HUES6 (cell line): ENCODE results near the gene PPP2R5C.

Experiments
- H3K27ac ChIP-seq: 2 replicates; pipeline ENCODE4 v1.7.0; 2013; ENCODE audit warnings: low read depth, mild to moderate bottlenecking, low read length, inconsistent platforms
- H3K27me3 ChIP-seq: 2 replicates; pipeline ENCODE4 v1.6.1; 2013; ENCODE audit warnings: low read length; ENCODE audit not compliant: control insufficient read depth, insufficient read depth
- H3K36me3 ChIP-seq: 2 replicates; pipeline ENCODE4 v1.6.1; 2013; ENCODE audit warnings: low read length; ENCODE audit not compliant: control insufficient read depth, insufficient read depth
- H3K4me1 ChIP-seq: 2 replicates; pipeline ENCODE4 v1.6.1; 2013; ENCODE audit warnings: low read length; ENCODE audit not compliant: control insufficient read depth, insufficient read depth
- H3K4me3 ChIP-seq: 2 replicates; pipeline ENCODE4 v1.5.1; 2013; ENCODE audit warnings: low read depth, low read length
- H3K9ac ChIP-seq: one replicate; pipeline ENCODE4 v1.6.1; 2013; ENCODE audit warnings: mild to moderate bottlenecking, low read length
- H3K9me3 ChIP-seq: 2 replicates; pipeline ENCODE4 v1.6.1; 2013; ENCODE audit warnings: low read depth, low read length; ENCODE audit not compliant: control insufficient read depth, insufficient read depth

The PPP2R5C gene

DNA sequence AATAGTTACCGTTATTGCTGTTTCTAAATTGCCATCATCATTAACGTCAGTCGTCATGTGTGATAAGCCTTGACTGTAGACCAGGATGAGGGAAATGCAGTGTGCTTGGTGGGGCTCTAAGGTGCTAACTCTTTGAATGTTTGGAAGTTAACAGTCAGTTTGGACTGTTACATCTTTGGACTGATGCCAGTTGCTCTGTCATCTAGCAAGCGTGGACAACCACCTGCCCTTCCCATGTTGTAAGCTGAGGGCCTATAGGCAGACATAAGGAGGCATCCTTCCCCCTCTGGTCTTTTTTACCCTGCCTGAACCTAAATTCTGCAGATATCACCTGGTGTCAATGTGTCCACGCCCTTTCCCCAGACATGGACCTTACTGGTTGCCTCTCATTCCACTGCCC lies 94.4 kb downstream of the PPP2R5C start:
- no peaks in the 10 kb centered on the region for H3K9me3 ChIP-seq
- H3K4me3 ChIP-seq = no peak overlapping the region
- peaks cover 18% of the 10 kb centered on the region for H3K36me3 ChIP-seq
- H3K27ac ChIP-seq = no peak overlapping the region
- H3K4me1 ChIP-seq = peaks cover 3% of the 10 kb centered on the region; the same call in 1 of the 2 replicates
- H3K9ac ChIP-seq = no peak overlapping the region
- no peaks in the 10 kb centered on the region for H3K27me3 ChIP-seq

DNA sequence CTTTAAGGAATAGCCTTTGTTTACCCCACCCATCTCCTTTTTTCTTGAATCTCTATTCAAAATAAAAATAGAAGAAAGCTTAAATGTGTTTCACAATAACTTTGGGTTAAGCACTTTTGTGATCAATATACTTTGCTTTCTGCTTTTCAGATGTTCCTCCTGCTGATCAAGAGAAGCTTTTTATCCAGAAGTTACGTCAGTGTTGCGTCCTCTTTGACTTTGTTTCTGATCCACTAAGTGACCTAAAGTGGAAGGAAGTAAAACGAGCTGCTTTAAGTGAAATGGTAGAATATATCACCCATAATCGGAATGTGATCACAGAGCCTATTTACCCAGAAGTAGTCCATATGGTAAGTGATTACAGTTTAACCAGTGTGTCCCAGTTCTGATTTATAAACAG lies 95.0 kb downstream of the PPP2R5C start:
- Histone ChIP-seq H3K4me1 (peaks cover 3% of the 10 kb centered on the region; the same call in 1 of the 2 replicates), H3K27me3 (no peaks in the 10 kb centered on the region), H3K36me3 (peaks cover 18% of the 10 kb centered on the region), H3K4me3 (no peak overlapping the region), H3K9ac (no peak overlapping the region), H3K27ac (no peak overlapping the region), H3K9me3 (no peaks in the 10 kb centered on the region)

- Histone ChIP-seq H3K9me3 (no peaks in the 10 kb centered on the region), H3K4me1 (peaks cover 3% of the 10 kb centered on the region; the same call in 1 of the 2 replicates), H3K4me3 (no peak overlapping the region), H3K36me3 (peaks cover 18% of the 10 kb centered on the region), H3K27me3 (no peaks in the 10 kb centered on the region), H3K27ac (no peak overlapping the region), H3K9ac (no peak overlapping the region)
Measured at GRCh38 chr14:101857226-101857625, 95.7 kb downstream of the PPP2R5C start.

DNA sequence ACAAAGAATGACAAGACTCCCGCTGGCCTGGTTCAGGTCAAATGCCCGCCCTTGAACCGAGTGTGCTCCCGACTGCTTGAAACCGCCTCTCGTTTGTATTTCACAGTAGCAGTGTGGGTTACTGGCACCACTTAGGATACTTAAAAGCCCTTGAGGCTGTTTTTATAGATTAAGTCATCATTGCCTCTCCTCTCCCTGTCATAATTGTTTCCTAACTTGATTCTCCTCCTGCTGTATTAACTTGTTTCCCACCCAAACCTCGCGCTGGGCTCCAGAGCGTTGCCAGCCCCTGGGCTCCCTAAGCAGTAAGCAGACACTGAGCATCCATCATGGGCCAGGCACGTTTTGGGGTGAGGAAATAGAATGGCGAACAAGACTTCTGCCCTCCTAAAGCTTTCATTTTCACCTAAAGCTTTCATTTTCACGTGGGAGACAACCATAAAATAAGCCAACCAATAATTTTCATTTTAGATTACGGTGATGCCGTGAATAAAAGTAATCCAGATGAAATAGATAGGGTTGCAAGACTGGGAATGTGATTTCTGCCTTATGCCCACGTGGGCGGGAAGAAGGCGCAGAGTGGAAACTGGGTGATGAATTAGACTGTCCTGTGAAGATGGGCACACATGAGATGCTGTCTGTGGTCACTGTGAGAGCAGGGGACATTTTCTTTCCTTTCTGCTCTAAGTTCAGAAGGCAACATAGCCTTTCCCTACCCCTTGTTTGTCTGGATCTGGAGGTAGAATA lies 97.5 kb downstream of the PPP2R5C start:
- no peaks in the 10 kb centered on the region for H3K9me3 ChIP-seq
- no peak overlapping the region for H3K4me3 ChIP-seq
- H3K4me1 ChIP-seq = peaks cover 3% of the 10 kb centered on the region; the same call in 1 of the 2 replicates
- H3K9ac ChIP-seq = no peak overlapping the region
- H3K27ac ChIP-seq = no peak overlapping the region
- H3K36me3 ChIP-seq = peaks cover 18% of the 10 kb centered on the region
- no peaks in the 10 kb centered on the region for H3K27me3 ChIP-seq

- Histone ChIP-seq H3K27me3 (no peaks in the 10 kb centered on the region), H3K36me3 (peaks cover 18% of the 10 kb centered on the region), H3K9ac (no peak overlapping the region), H3K27ac (no peak overlapping the region), H3K4me1 (no peaks in the 10 kb centered on the region), H3K4me3 (no peak overlapping the region), H3K9me3 (no peaks in the 10 kb centered on the region)
Measured at GRCh38 chr14:101859538-101859902, 98.0 kb downstream of the PPP2R5C start.

DNA sequence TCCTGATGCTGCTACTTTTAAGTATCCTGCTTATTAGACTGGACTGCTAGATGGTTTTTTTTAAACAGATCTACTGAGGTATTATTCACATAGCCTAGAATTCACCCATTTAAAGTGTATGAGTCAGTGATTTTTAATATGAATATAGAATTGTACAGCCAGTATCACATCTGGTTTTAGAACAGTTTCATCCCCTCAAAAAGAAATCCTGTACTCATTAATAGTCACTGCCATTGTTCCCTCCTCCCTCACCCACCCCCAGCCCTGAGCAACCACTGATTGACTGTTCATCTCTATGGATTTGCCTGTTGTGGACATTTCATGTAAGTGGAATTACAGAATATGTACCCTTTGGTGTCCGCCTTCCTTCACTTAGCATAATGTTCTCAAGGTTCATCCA lies 98.4 kb downstream of the PPP2R5C start:
- no peak overlapping the region for H3K9ac ChIP-seq
- H3K36me3 ChIP-seq = peaks cover 18% of the 10 kb centered on the region
- no peaks in the 10 kb centered on the region for H3K4me1 ChIP-seq
- no peak overlapping the region for H3K4me3 ChIP-seq
- H3K27me3 ChIP-seq = no peaks in the 10 kb centered on the region
- no peaks in the 10 kb centered on the region for H3K9me3 ChIP-seq
- no peak overlapping the region for H3K27ac ChIP-seq

DNA sequence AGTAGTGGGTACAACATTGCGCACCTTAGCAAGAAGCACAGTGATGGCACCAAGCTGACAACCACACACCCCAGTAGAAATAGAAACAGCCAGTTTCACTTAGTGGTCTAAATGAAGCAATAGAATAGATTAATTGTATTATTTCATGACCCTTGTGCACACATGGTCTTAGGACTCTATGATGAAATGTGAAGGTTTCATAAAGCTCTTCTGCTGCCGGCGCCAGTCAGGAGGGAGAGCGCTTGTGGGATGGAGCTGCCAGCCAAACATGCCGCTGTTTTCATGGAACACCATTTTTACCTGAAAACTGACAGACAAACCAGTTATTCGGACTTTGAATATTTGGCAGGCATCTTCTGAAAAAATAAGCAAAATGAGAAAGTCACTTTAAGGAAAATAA lies 100.0 kb downstream of the PPP2R5C start:
- Histone ChIP-seq H3K36me3 (peaks cover 18% of the 10 kb centered on the region), H3K27ac (no peak overlapping the region), H3K27me3 (no peaks in the 10 kb centered on the region), H3K9me3 (no peaks in the 10 kb centered on the region), H3K4me3 (no peak overlapping the region), H3K4me1 (no peaks in the 10 kb centered on the region), H3K9ac (no peak overlapping the region)

DNA sequence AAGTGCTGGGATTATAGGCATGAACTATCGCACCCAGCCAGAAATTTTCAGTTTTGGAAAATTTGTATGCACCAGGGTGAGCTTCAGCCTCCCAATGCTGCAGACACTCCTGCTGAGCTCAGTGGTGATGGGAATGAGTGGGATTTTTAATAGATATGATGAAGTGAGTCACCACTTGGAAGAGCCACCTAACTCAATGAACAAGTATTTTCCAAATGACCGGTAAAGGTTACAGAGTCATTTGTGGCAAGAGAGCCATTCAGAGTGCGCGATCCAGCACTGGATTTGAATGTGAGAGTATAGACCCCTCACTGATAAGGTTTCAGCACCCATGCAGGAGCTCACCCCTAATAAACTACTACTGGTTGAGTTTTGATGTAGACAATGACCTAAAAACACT lies 100.7 kb downstream of the PPP2R5C start:
- H3K4me1 ChIP-seq = no peaks in the 10 kb centered on the region
- H3K27ac ChIP-seq = no peak overlapping the region
- no peak overlapping the region for H3K9ac ChIP-seq
- peaks cover 12% of the 10 kb centered on the region; the same call in 1 of the 2 replicates for H3K36me3 ChIP-seq
- no peaks in the 10 kb centered on the region for H3K9me3 ChIP-seq
- no peaks in the 10 kb centered on the region for H3K27me3 ChIP-seq
- no peak overlapping the region for H3K4me3 ChIP-seq

- Histone ChIP-seq H3K4me1 (no peaks in the 10 kb centered on the region), H3K9me3 (no peaks in the 10 kb centered on the region)
Measured at GRCh38 chr14:101862711-101863110, 101.2 kb downstream of the PPP2R5C start.

GRCh38 chr14:101865288-101865687 lies 103.8 kb downstream of the PPP2R5C start:
- Histone ChIP-seq H3K4me3 (no peak overlapping the region), H3K36me3 (no peaks in the 10 kb centered on the region), H3K9me3 (no peaks in the 10 kb centered on the region), H3K27ac (no peak overlapping the region), H3K27me3 (no peaks in the 10 kb centered on the region), H3K9ac (no peak overlapping the region), H3K4me1 (no peaks in the 10 kb centered on the region)

More at GRCh38 chr14:101862711-101863110, 101.2 kb downstream of the PPP2R5C start:
- no peak overlapping the region for H3K27ac ChIP-seq
- H3K9ac ChIP-seq = no peak overlapping the region
- 0 out of 2 replicates have a peak, but pooled peaks cover 7% of the 10 kb centered on the region for H3K36me3 ChIP-seq
- no peaks in the 10 kb centered on the region for H3K27me3 ChIP-seq
- H3K4me3 ChIP-seq = no peak overlapping the region

GRCh38 chr14:101867854-101868253 lies 106.3 kb downstream of the PPP2R5C start:
- H3K9me3 ChIP-seq = no peaks in the 10 kb centered on the region
- H3K4me1 ChIP-seq = no peaks in the 10 kb centered on the region
- H3K27me3 ChIP-seq = no peaks in the 10 kb centered on the region
- no peak overlapping the region for H3K9ac ChIP-seq
- no peak overlapping the region for H3K4me3 ChIP-seq
- no peak overlapping the region for H3K27ac ChIP-seq
- H3K36me3 ChIP-seq = no peaks in the 10 kb centered on the region
